SK-N-SH (cell line): ENCODE data around the gene HSPA9. TPM values are rescaled to one million over a fixed set of nuclear protein-coding genes. Genes with fewer than 3 reads are reported as not detected.

Experiments used
- CTCF ChIA-PET: fragments of 300-600, 350-600 bp; formaldehyde crosslinking; extraction: SDS; loops from one replicate; lab custom pipeline; 2021; lab: Yijun Ruan, JAX
- POLR2A ChIA-PET: fragments of 350-600 bp; sonication (Branson Sonifier 250); formaldehyde crosslinking; extraction: SDS; loops from one replicate; lab custom pipeline; 2020; ENCODE audit warnings: antibody characterized with exemption, inconsistent platforms; lab: Yijun Ruan, JAX
- DNase-seq: peaks from one replicate; pipeline ENCODE4 v3.0.0; 2012
- H2AFZ ChIP-seq: fragments of 200-600 bp; sonication (generic); 2 replicates; pipeline ENCODE4 v1.8.1; 2016; ENCODE audit warnings: antibody characterized with exemption, mild to moderate bottlenecking, low read depth
- H3F3A ChIP-seq: fragments of 200-600 bp; sonication (generic); replicated peaks from 2 replicates; pipeline ENCODE3; 2016; ENCODE audit warnings: antibody characterized with exemption, mild to moderate bottlenecking; ENCODE audit not compliant: insufficient read depth
- H3K27ac ChIP-seq, 2 experiments: fragments of 200-500 bp in 1 of 2; fragments of 200-600 bp in 1 of 2; sonication (Bioruptor generic) in 1 of 2; sonication (generic), shearing (Covaris generic) in 1 of 2; 2 replicates each; pipeline versions ENCODE4 v1.5.1 to v1.6.1; 2014 to 2016; ENCODE audit warnings: low read depth in 2 of 2, inconsistent platforms in 1 of 2, low read length in 1 of 2, mild to moderate bottlenecking in 1 of 2, mixed read lengths in 1 of 2
- H3K27me3 ChIP-seq: fragments of 200-600 bp; sonication (generic), shearing (Covaris generic); 2 replicates; pipeline ENCODE4 v1.6.1; 2016; ENCODE audit warnings: mixed run types; ENCODE audit not compliant: insufficient read depth
- H3K36me3 ChIP-seq, 2 experiments: fragments of 200-500 bp in 1 of 2; fragments of 200-600 bp in 1 of 2; sonication (Bioruptor generic) in 1 of 2; sonication (generic) in 1 of 2; replicated peaks in 1 of 2; 2 replicates each; pipeline versions ENCODE3 to v1.5.1; 2014 to 2016; ENCODE audit warnings: low read length in 1 of 2, mild to moderate bottlenecking in 1 of 2; ENCODE audit not compliant: insufficient read depth in 2 of 2, control insufficient read depth in 1 of 2
- H3K4me1 ChIP-seq, 2 experiments: fragments of 200-500 bp in 1 of 2; fragments of 200-600 bp in 1 of 2; sonication (Bioruptor generic) in 1 of 2; sonication (generic), shearing (Covaris generic) in 1 of 2; 2 replicates each; pipeline versions ENCODE4 v1.5.1 to v1.6.1; 2014 to 2016; ENCODE audit warnings: low read depth in 1 of 2, low read length in 1 of 2, mixed run types in 1 of 2; ENCODE audit not compliant: insufficient read depth in 2 of 2, control insufficient read depth in 1 of 2
- H3K4me2 ChIP-seq: fragments of 200-600 bp; sonication (generic), shearing (Covaris generic); 2 replicates; pipeline ENCODE4 v1.6.1; 2017; ENCODE audit warnings: mixed run types
- H3K4me3 ChIP-seq, 2 experiments: fragments of 200-500 bp in 1 of 2; fragments of 200-600 bp in 1 of 2; sonication (Bioruptor generic) in 1 of 2; sonication (generic), shearing (Covaris generic) in 1 of 2; 2 replicates each; pipeline versions ENCODE4 v1.5.1 to v1.8.1; 2014 to 2016; ENCODE audit warnings: low read depth in 2 of 2, inconsistent platforms in 1 of 2, low read length in 1 of 2, mild to moderate bottlenecking in 1 of 2, mixed read lengths in 1 of 2, moderate library complexity in 1 of 2
- H3K79me2 ChIP-seq: fragments of 200-600 bp; sonication (generic); 2 replicates; pipeline ENCODE4 v1.8.1; 2017; ENCODE audit warnings: mild to moderate bottlenecking; ENCODE audit not compliant: insufficient read depth
- H3K9ac ChIP-seq: fragments of 200-600 bp; sonication (generic); 2 replicates; pipeline ENCODE4 v1.6.1; 2017; ENCODE audit warnings: mixed run types
- H3K9me2 ChIP-seq: fragments of 200-600 bp; sonication (generic); 2 replicates; pipeline ENCODE4 v1.6.1; 2017; ENCODE audit warnings: mixed run types
- H3K9me3 ChIP-seq: fragments of 200-600 bp; sonication (generic); 2 replicates; pipeline ENCODE4 v1.6.1; 2017; ENCODE audit warnings: mixed run types, mild to moderate bottlenecking, moderate library complexity
- H4K20me1 ChIP-seq: fragments of 200-600 bp; sonication (generic); 2 replicates; pipeline ENCODE4 v1.6.1; 2017; ENCODE audit warnings: mild to moderate bottlenecking, mixed run types; ENCODE audit not compliant: insufficient read depth
- CHD2 ChIP-seq: fragments of 150-350 bp; IDR thresholded peaks from 2 replicates; pipeline ENCODE4 v1.6.1; 2018; ENCODE audit warnings: low read length; ENCODE audit not compliant: partially characterized antibody
- CTCF ChIP-seq: fragments of 200-600 bp; sonication (generic); IDR thresholded peaks from 2 replicates; pipeline ENCODE4 v1.6.1; 2017; ENCODE audit warnings: antibody characterized with exemption, mild to moderate bottlenecking, moderate library complexity
- IRF3 ChIP-seq: fragments of 150-350 bp; IDR thresholded peaks from 2 replicates; pipeline ENCODE4 v1.6.1; 2016; ENCODE audit warnings: mild to moderate bottlenecking, low read depth, low read length
- MAX ChIP-seq: IDR thresholded peaks from 2 replicates; pipeline ENCODE4 v1.4.0; 2012; ENCODE audit warnings: low read depth
- MXI1 ChIP-seq: IDR thresholded peaks from 2 replicates; pipeline ENCODE4 v1.6.1; 2012; ENCODE audit warnings: mild to moderate bottlenecking, low read depth, low read length, improper control_type of control experiment
- PBX3 ChIP-seq: IDR thresholded peaks from 2 replicates; pipeline ENCODE4; 2012
- RAD21 ChIP-seq: IDR thresholded peaks from 2 replicates; pipeline ENCODE4 v1.6.1; 2012; ENCODE audit warnings: mild to moderate bottlenecking, low read length
- SIN3A ChIP-seq: IDR thresholded peaks from 2 replicates; pipeline ENCODE4 v1.6.1; 2012; ENCODE audit warnings: low read depth, mild to moderate bottlenecking, low read length, moderate library complexity, borderline replicate concordance
- TEAD4 ChIP-seq: IDR thresholded peaks from 2 replicates; pipeline ENCODE4 v1.4.0; 2012; ENCODE audit warnings: mild to moderate bottlenecking, borderline replicate concordance; ENCODE audit not compliant: insufficient read depth
- WGBS: methylation state at CpG from one replicate; pipeline ENCODE4 v1.1.6; 2017; ENCODE audit warnings: low lambda C conversion rate; 5-methylcytosine and 5-hydroxymethylcytosine counted together
- polyA plus RNA-seq, 3 experiments: library from polyadenylated mRNA; depleted of rRNA; stranded (reverse); fragments of >200 nt; gene quantifications; 2 replicates each; pipeline ENCODE4 v1.2.3, GENCODE V29; 2012

HSPA9 gene
- polyA plus RNA-seq, 1 of the 3 experiments (the other 2 are of a cell fraction), result 153 TPM

GRCh38 chr5:138611678-138612218 lies 36.5 kb upstream of the HSPA9 start:
- Histone ChIP-seq H3K36me3 (no peaks in the 10 kb centered on the region), H3K27me3 (no peaks in the 10 kb centered on the region), H3F3A (no peaks in the 10 kb centered on the region), H3K27ac (peak overlapping the region in 1 of 2 experiments; percentile 61; a peak in 2 of 4 replicates), H3K9me3 (no peaks in the 10 kb centered on the region), H2AFZ (peak overlapping the region; percentile 63; the same call in 1 of the 2 replicates), H3K79me2 (no peaks in the 10 kb centered on the region), H3K4me2 (peak overlapping the region; percentile 57), H4K20me1 (no peaks in the 10 kb centered on the region), H3K9me2 (no peaks in the 10 kb centered on the region), H3K9ac (no peak overlapping the region), H3K4me1 (peaks cover 0 to 25% of the 10 kb centered on the region in 2 experiments; a peak in 2 of 4 replicates), H3K4me3 (peak overlapping the region in 1 of 2 experiments; percentile 33; a peak in 2 of 4 replicates)
- no peak for TF ChIP-seq MAX
- no peak for TF ChIP-seq IRF3
- TF ChIP-seq TEAD4, result no peak
- no peak for TF ChIP-seq CTCF
- TF ChIP-seq SIN3A, result no peak
- TF ChIP-seq PBX3, result no peak
- TF ChIP-seq MXI1, result peak; percentile 5; the same call in 1 of the 2 replicates
- no peak for TF ChIP-seq RAD21
- CTCF ChIA-PET, result interaction anchor here (0.7 to 10.7 kb wide), 11 partner anchors 14 to 650 kb away, joined by 3 to 109 read pairs (median 3); no protein-coding TSS in a partner anchor
- WGBS, result 75% methylated on average over 5 of the region's 5 CpGs
- DNase-seq, result no peak
- POLR2A ChIA-PET, result interaction anchor here (0.6 to 2.1 kb wide), 6 partner anchors 10 to 141 kb away, joined by 3 to 10 read pairs (median 4); partner anchors contain the start of gene HSPA9

GRCh38 chr5:138610918-138611677 lies 35.9 kb upstream of the HSPA9 start:
- Histone ChIP-seq H3K4me2 (peak overlapping the region; percentile 57), H3K79me2 (no peaks in the 10 kb centered on the region), H3K9me2 (no peaks in the 10 kb centered on the region), H2AFZ (peak overlapping the region; percentile 63; the same call in 1 of the 2 replicates), H3F3A (no peaks in the 10 kb centered on the region), H3K9me3 (no peaks in the 10 kb centered on the region), H3K36me3 (no peaks in the 10 kb centered on the region), H3K9ac (no peak overlapping the region), H3K4me3 (peak overlapping the region in 1 of 2 experiments; percentile 33; a peak in 2 of 4 replicates), H3K27ac (peak overlapping the region in 1 of 2 experiments; percentile 61; a peak in 2 of 4 replicates), H3K27me3 (no peaks in the 10 kb centered on the region), H4K20me1 (no peaks in the 10 kb centered on the region), H3K4me1 (peaks cover 0 to 31% of the 10 kb centered on the region in 2 experiments; a peak in 2 of 4 replicates)
- POLR2A ChIA-PET, result interaction anchor here (0.6 to 2.1 kb wide), 7 partner anchors 9 to 141 kb away, joined by 3 to 10 read pairs (median 4); partner anchors contain the start of gene HSPA9
- 35% methylated on average over 11 of the region's 16 CpGs for whole genome bisulfite sequencing
- DNase-seq, result peak; percentile 77
- TF ChIP-seq MXI1 (peak; percentile 73), CHD2 (peak; percentile 54), RAD21 (peak; percentile 48), TEAD4 (no peak)
- CTCF ChIA-PET, result interaction anchor here (0.7 to 10.7 kb wide), 15 partner anchors 10 to 651 kb away, joined by 3 to 109 read pairs (median 4); partner anchors contain the start of gene HSPA9
